GM19468 (cell line): ENCODE measurements around the gene FNBP1.
"Not testable (repeated sequence)": the region's sequence is repeated elsewhere in the genome, so short reads cannot be mapped to it uniquely, and the experiment has no call there.

Experiments
- ATAC-seq: cut with Tn5 transposase; IDR thresholded peaks from one replicate; pipeline ENCODE4 v1.9.1; 2021; ENCODE audit warnings: mild to moderate bottlenecking, moderate library complexity, moderate number of reproducible peaks; ENCODE audit not compliant: unreplicated experiment; ENCODE audit errors: extremely low read depth

FNBP1 gene

DNA sequence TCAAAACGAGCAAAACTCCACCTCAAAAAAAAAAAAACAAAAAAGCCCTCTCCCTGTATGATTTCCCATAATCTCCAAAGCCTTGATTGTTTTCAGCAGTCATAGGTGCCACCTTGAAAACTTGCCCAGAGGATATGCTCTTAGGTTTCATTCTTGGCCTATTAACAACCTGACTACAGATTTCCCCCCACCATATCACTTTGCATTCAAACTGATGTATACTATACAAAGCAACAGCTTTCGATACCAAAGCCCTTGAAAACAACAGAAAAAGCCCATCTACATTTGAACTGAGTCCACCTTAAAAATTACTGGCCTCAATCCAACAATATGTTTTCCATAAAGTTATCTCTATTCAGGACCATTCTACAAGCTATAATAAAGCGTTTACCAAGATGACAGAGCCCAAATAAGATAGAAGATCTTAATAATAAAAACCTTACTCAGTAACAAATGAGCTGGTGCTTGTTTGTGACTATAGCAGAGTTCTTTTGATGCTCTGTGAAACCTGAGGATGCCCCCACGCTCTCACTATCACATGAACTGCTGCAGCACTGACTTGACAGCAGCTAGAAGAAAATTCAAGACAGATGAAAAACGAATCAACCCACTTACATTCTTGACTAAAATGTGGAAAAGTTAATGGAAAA lies 44.4 kb downstream of the FNBP1 start:
- ATAC-seq, result no peak

- not testable (repeated sequence) for ATAC-seq
Observed at GRCh38 chr9:129997706-129998105, 45.3 kb downstream of the FNBP1 start.

- ATAC-seq, result no peak
Observed at GRCh38 chr9:129996161-129996830, 46.7 kb downstream of the FNBP1 start.

- ATAC-seq, result no peak
Observed at GRCh38 chr9:129995409-129996160, 47.4 kb downstream of the FNBP1 start.

GRCh38 chr9:129994882-129995281 lies 48.1 kb downstream of the FNBP1 start:
- no peak for ATAC-seq

DNA sequence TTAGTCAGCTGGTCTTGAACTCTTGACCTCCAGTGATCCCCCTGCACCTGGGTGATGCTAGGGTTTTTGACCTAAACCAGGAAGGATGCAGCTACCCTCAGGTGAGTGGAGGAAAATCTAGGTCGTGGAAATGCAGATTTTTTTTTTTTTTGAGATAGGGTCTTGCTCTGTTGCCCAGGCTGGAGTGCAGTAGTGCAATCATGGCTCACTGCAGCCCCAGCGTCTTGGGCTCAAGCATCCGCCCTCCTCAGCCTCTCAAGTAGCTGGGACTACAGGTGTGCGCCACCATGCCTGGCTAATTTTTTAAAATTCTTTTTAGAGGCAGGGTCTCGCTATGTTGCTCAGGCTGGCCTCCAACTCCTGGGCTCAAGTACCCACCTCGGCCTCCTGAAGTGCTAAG lies 51.9 kb downstream of the FNBP1 start:
- ATAC-seq, result not testable (repeated sequence)

DNA sequence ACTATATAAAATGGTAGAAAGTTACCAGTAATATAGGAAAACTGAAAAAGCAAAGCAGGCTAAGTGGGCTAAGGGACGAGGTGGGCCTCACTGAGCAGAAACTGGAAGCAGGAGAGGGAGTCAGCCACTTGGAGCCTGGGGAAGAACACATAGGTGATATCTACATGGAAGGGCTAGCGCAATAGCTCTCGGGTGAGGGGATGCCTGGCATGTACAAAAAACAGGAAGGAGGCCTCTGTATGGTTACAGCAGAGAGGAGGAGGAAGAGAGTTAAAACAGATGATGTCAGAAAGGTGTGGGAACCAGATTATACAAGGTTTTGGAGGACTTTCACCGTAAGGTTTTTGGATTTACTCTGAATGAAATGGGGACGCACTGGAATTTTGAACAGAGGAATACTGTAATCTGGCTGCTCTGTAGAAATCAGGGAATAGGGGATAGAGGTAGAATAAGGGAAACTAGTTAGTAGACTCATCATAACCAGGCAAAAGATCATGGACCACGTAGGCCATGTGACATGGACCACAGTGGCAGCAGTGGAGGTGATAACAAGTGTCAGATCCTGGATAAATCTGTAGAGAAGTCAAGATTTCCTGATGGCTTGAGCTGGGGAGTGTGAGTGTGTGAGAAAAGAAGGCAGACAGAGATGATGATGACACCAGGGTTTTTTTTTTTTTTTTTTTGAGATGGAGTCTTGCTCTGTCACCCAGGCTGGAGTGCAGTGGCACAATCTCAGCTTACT lies 52.5 kb downstream of the FNBP1 start:
- ATAC-seq, result no peak

- no peak for ATAC-seq
Observed at GRCh38 chr9:129989740-129990139, 53.2 kb downstream of the FNBP1 start.

- ATAC-seq, result no peak
Observed at GRCh38 chr9:129989362-129989708, 53.7 kb downstream of the FNBP1 start.

DNA sequence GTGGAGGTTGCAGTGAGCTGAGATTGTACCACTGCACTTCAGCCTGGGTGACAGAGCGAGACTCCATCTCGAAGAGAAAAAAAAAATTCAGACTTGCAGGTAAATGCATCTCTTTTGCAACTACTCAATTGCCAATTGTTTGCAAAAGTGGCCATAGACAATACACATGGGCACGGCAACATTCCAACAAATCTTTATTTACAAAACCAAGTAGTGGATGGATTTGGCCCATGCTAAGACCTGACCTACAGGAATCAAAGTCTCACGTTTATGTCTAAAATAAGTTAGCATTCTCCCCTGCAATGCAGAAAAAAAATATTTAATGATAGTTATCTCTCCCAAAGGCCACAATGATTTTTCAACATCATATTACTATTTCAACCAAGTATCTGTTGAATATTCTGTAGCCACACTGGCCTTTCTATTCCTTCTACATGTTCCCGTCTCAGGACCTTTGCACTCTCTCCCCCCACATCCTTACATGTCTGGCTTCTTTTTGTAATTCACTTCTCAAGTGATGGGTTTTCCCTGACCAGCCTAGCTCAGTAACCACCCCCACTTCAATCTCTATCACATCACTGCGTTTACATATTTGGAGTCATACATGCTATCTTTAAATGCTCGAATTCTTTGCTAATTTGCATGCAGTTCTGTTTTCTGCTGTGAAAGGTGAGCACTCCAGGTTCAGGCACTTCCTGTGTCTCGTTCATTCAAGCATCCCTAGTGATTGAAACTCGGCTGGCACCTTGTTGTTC lies 54.2 kb downstream of the FNBP1 start:
- ATAC-seq, result peak; percentile 33

GRCh38 chr9:129987941-129988340 lies 55.0 kb downstream of the FNBP1 start:
- no peak for ATAC-seq

GRCh38 chr9:129987047-129987446 lies 55.9 kb downstream of the FNBP1 start:
- no peak for ATAC-seq

DNA sequence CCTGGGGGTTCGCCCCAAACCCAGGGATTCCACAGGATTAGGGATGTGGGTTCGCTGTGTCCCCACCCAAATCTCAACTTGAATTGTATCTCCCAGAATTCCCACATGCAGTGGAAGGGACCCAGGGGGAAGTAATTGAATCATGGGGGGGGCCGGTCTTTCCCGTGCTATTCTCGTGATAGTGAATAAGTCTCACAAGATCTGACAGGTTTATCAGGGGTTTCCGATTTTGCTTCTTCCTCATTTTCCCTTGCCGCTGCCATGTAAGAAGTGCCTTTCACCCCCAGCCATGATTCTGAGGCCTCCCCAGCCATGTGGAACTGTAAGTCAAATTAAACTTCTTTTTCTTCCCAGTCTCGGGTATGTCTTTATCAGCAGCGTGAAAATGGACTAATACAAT lies 58.4 kb downstream of the FNBP1 start:
- not testable (repeated sequence) for ATAC-seq

DNA sequence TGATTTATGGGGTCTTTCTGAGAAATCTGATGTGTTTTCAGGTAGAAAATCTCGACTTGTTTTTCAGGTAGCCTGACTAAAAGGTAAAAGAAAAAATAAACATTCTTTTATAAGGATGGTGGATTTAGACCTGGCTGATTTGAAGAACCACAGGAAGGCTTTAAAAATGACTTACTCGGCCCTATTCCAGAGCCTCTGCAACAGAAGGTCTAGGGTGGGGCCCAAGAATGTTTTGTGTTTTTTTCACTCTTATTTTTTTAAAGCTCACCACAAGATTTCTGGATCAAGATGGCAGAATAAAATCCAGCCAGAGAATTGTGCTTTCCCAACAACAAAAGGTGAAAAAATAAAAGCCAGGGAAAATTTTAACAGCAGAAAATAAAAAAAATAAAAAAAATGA lies 59.1 kb downstream of the FNBP1 start:
- ATAC-seq, result no peak

DNA sequence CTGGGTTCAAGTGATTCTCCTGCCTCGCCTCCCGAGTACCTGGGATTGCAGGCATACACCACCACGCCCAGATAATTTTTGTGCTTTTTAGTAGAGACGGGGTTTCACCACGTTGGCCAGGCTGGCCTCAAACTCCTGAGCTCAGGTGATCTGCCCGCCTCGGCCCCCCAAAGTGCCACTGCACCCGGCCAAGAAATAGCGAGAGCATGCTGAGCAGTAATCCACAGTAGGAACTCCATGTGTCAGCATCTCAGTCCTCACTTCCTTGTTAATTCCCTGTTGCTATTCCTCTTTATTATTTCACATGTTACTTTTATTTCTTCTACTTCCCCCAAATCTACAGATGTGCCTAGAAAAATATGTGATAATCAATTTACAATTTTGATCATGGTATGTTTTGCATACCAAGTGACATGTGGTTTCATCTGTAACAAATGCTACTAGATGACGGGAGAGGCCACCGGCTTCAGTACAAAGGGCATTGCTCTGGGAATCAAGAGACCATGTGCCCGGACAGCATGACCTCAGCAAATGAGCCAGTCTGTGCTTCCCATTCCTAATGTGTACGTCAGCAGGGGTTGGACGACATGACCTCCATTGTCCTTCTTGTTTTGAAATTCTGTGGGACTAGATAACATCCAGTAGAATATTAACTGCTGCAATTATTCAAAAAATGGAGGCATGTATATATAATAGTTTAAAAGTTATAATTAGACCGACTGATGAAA lies 61.6 kb downstream of the FNBP1 start:
- ATAC-seq, result no peak

DNA sequence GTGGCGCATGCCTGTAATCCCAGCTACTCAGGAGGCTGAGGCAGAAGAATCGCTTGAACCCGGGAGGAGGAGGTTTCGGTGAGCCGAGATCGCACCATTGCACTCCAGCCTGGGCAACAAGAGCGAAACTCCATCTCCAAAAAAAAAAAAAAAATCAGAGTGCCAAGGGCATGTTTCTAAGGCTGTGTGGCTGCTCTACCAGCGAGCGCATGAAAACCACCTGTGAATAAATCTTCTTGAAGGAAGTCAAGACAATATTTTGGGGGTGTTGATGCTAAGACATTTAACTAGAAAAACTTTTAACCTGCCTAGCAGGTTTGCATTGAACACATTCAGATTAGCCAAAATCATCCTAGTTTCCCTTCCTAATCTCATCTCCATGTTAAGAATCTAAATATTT lies 62.8 kb downstream of the FNBP1 start:
- not testable (repeated sequence) for ATAC-seq

DNA sequence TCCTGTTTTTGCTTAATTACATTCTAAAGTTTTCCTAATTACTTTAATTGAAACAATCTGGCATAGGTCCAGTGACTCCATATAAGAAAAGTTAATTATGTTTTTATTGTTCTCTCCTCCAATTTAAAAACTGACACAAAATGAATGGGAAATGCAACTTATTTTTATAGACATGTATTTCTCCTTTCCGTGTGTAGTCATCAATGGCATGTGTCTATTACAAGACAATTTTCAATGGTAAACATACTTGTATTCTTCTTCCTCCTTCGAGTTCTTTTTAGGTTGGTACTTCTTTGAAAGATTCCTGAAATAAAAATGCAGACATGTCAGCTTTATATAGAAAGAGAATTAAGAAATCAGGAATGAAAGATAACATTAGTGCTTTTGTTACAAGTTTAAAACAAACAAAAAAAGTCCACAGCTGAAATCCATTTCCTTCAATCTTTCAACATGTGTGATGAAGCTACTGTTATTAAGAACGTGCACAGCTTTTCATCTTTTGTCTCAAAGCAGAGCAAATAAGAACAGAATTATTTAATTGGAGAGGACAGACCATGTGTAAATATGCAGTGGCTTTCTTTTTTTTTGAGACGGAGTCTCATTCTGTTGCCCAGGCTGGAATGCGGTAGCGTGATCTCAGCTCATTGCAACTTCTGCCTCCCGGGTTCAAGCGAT lies 63.8 kb downstream of the FNBP1 start:
- no peak for ATAC-seq

GRCh38 chr9:129972816-129973215 lies 70.2 kb downstream of the FNBP1 start:
- no peak for ATAC-seq
